C1 segment of cervical spinal cord (tissue), 14 donors: ENCODE data around the gene MACROD2.
A peak's percentile ranks its signal among the peaks of the same experiment; 100 is the strongest.
"Not testable (repeated sequence)": the region's sequence is repeated elsewhere in the genome, so short reads cannot be mapped to it uniquely, and the experiment has no call there.

Source experiments
- DNase-seq, 14 donors: peaks; one replicate each; lab custom pipeline; 2025; lab: John Stamatoyannopoulos, UW

MACROD2 gene

DNA sequence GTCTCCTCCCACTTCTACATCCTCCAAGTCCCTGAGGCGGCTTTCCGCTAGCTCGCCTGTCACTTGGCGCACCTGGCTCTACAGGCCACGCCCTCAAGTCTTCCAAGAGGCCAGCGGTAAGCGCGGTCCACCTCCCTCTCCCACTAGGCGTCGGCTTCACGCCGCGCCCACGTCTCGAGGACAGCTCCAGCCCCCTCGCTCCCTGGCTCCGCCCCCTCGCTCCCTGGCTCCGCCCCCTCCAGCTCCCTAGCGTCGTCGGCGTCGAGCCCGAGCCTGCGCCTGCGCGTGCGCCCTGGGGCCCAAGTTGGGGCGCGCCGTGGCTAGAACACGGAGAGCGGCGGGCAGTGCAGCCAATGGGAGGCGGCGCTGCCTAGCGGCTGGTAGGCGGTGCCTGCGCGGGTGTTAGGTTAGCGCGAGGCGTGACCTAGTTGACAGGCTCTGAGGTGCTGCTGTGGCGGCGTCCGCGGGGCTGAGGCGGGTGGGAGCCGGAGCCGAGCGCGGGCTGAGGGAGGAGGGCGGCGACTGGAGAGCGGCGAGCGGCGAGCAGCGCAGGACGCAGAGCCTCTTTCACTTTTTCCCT is at the start of gene MACROD2:
Gene MACROD2 (plus strand): TSS at position 431 of the 580 bp plus-strand sequence.
- peak; percentile 11 to 95 (median 85) for DNase-seq

DNA sequence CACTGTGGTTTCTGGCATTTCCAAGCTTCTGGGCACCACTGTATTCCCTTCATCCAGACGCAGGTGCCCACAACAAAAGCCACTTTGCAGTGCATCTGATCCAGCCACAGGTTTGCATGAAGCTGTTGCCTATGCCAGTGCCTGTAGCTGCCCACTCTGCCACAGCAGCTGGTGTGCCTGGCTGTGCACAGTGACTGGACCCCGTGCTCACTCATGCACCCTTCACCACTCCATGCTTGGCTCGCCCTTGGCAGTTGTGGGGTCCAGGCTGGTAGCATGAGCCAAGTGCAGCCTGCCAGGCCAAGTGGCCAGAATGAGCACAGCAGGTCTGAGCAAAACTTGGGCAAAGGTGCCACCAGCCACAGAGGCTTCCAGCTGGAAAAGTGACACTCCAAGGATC is 47.6 kb upstream of the MACROD2 start:
- DNase-seq = no peak

DNA sequence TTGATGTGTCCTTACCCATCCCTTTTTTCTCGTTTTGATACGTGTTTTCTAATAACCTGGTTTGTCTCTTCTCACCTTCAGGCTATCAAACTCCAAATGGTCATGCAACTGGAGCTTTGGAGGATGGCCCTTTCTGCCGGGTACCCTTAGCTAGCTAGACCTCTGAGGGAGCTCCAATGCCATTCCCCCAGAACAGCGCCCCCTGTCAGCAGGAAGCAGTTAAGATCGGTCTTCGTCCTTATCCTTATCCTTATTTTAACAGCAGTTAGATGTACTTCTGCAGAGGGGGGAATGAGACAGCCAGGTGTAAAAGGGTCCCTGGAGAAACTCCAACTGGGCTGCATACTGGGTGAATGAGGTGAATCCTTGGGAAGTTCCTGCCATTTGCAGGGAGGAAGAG is 42.1 kb upstream of the MACROD2 start:
- no peak for DNase-seq

DNA sequence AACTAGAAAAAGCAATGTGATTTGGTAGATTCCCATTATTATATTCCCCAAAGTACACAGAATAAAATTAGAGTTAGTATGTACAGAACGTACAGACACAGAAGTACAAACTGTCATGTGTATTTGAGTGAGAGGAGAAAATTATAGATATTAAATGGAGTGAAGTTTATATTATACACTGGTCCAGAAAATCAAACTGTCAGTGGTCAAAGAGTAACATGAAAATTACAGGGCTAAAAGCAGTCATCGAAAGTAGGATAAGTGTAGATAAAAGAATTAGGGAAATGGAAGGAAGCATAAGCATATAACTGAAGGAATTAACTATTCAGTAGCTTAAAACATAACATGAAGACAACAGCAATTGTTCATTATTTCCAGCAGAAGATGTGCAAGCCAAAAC is 35.2 kb upstream of the MACROD2 start:
- DNase-seq = no peak

DNA sequence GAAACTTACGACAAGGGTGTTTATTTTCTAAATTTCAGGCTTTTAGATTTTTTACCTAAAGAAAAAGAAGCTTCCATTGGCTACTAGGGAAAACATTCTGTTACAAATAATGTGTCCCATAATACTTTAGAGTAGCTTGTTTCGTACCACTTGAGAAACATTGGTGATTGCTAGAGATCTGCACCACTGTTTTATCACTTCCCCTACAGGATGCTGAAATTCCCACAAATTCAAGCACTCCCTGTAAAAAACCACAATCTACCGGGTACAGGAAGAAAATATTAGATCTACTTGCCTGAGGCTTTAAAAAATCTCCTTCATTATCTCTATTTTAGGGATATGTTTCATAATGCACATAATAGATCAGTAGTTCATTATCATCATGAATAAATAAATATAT is 34.8 kb upstream of the MACROD2 start:
- no peak for DNase-seq

DNA sequence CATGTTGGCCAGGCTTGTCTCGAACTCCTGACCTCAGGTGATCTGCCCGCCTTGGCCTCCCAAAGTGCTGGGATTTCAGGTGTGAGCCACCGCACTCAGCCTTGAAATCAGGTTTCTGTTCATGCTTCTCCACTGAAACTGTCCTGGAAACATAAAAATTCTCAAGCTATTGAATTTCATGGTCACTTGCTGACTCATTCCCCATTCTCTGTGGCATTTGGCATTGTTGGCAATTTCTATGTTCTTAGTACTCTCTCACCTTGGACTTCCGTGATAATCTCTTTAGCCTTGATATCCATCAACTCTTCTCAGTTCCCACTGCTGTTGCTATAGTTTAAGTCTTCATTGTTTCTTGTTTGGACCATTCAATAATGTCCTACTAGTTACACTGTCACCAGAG is 11.1 kb upstream of the MACROD2 start:
- DNase-seq = no peak

DNA sequence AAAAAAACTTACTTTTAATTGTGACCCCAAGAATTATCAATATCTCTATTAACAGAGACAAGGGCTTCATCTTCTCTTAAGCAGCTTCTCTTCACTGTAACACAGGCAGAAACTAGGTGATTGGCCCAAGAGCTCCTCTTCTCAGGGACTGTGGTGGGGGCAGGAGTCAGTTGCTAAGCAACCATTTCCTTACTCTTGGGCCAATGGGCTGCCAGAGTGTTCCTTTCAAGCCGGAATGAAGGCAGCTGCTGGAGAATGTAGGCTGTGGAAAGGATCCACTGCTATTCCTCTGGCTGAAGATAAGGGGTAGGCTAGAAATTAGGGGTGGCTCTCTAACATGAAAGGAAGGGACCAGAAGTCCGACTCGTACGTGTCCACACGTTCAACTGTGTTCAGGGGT is 4.9 kb upstream of the MACROD2 start, which contains the start of gene SEL1L2:
Gene SEL1L2 (minus strand): TSS at position 150 of the 400 bp plus-strand sequence. CDS start 80 bp downstream, at position 70.
- DNase-seq = no peak

DNA sequence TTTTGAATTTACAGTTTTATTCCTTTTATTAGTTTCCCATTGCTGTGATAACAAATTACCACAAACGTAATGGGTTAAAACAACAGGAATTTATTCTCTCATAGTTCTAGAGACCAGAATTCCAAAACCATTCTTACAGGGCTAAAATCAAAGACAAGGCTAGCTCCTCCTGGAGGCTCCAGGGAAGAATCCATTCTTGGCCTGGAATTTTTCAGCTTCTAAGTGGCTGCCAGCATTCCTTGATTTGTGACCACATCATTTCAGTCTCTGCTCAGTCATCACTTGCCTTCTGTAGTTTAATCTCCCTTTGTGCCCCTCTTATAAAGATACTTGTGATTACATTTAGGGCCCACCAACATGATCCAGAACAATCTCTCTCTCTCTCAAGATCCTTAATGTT is 4.0 kb upstream of the MACROD2 start:
- no peak for DNase-seq

DNA sequence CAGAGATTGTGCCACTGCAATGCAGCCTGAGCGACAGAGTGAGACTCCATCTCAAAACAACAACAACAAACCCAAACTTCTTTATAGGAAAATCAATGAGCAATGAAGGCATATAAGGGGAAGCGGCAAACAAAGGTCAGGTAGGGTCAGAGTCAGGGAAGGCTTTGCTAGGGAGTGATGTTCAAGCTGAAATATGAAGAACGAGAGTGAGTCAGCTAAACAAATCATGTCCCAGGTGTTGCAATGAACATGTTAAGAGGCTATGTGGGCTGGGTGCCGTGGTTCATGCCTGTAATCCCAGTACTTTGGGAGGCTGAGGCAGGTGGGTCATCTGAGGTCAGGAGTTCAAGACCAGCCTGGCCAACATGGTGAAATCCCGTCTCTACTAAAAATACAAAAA is 3.4 kb upstream of the MACROD2 start:
- not testable (repeated sequence) for DNase-seq

DNA sequence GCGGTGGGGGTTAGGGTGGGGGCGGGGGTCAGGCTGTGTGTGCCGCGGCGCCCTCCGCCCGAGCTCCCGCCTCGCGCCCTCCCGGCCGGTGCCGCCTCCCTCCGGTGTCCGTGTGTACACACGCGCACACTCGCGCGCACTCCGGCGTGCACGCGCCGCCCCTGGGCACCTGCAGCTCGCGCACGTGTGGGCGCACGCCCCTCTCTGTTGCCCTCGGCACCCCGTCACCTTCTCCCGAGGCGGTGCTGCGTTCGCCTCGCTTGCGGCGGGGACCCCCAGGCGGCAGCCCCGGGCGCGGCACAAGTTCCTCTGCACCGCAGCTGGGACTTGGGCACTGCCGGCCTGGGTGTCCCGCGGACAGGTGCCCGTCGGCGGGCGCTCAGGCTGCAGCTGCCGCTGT is 525 bp downstream of the MACROD2 start:
- DNase-seq = peak in 9 of 14 donors; percentile 11 to 58 (median 21)

DNA sequence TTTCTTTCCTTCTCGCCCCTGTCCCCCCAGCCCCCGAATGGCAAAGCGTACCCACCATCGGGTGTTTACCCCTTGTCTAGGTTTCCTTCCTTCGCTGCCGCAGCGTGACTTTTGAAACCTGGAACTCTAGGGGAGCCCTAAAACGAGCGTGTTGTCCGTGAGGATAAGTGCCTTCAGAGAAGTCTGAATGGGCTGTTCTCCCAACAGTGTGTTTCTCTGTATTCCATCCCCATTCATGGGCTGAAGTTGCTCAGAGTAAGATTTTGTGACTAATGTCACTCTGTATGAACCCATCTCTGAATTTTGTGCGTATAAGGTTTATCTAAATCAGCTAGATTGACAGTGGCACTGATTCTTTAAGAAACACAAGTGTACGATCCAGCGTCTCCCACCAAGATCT is 949 bp downstream of the MACROD2 start:
- DNase-seq = peak in 3 of 14 donors; percentile 10 to 50 (median 15)

DNA sequence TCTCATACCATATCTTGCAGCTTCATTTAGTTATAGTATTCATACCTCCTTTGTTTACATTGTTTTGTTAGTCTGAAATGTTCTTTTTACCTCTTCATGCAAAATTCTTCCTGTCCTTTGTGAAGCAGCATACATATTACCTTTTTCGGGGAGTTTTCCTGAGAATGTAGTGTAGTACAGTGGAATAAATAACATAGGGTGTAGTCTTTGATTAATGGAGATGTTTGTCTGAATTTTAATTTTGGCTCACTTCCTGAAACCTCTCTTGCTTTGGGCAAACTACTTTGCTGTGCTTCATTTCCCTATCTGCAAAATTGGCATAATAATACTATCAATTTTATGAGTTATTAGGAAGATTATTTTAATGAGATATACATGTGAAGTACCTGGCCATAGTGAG is 5.6 kb downstream of the MACROD2 start:
- no peak for DNase-seq

DNA sequence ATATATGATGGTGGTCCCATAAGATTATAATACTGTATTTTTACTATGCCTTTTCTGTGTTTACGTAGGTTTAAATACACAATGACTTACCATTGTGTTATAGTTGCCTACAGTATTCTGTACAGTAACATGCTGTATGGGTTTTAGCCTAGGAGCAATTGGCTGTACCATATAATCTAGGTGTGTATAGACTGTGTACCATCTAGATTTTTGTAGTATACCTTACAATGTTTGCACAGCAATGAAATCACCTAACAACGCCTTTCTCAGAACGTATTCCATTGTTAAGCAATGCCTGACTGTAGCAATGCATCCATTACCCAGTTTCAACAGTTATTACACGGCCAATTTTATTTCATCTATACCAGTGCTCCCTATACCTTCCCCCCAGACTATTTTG is 10.7 kb downstream of the MACROD2 start:
- DNase-seq = no peak

DNA sequence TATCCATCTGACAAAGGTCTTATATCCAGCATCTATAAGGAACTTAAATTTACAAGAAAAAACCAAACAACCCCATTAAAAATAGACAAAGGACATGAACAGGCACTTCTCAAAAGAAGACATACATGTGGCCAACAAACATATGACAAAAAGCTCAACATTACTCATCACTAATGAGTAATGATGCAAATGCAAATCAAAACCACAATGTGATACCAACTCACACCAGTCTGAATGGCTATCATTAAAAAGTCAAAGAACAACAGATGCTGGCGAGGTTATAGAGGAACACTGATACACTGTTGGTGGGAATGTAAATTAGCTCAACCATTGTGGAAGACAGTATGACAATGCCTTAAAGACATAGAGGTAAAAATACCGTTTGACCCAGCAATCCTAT is 13.9 kb downstream of the MACROD2 start:
- DNase-seq = no peak

DNA sequence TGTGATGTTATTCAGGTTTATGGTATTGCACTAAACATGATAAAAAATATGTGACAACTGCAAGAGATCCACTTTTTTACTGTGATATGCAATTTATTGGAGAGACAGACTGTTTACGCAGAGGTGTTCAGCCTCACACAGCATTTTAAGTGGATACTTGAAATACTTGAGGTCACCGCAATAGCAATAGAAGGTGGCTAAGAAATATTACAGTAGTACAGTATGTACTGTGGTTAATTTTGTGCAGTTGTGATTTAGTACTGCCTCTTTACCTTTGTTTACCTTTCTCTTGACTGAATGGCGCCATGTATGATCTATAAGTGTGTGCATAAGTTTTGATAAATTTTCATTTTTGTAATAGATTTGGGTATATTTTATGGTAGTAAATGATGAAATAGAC is 17.4 kb downstream of the MACROD2 start:
- no peak for DNase-seq

DNA sequence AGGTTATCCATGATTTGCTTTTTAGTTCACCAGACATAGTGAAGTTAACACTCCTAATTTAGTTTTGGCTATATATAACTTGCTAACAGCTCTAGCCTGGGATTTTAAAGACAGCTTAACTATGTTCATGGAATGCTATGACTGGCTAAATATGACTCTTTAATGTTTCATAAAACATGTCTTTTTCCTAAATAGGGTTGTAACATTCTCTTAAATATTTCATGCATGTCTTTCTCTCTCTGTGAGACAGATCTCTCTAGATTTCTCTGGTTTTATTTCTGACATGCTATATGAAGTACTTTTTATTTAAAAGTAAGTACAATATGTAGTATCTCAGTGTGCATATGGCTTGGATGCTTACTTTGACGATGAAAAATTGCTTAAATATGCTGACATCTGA is 35.7 kb downstream of the MACROD2 start:
- DNase-seq = no peak

DNA sequence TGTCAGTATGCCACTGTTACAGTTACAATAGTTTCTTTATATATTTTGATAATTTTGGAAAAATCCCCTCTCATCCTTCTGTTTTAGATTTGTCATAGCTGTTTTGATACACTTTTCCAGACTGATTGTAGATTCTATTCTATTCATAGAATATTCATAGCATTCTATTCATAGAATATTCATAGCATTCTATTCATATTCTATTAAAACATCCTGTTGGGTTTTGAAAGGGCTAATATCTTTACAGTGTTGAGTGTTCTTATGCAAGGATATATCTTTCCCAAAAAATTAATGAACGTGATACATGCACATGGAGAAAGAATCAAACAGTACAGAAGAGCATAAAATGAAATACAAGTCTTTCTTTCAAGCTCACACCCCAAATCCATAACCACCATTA is 38.0 kb downstream of the MACROD2 start:
- no peak for DNase-seq

DNA sequence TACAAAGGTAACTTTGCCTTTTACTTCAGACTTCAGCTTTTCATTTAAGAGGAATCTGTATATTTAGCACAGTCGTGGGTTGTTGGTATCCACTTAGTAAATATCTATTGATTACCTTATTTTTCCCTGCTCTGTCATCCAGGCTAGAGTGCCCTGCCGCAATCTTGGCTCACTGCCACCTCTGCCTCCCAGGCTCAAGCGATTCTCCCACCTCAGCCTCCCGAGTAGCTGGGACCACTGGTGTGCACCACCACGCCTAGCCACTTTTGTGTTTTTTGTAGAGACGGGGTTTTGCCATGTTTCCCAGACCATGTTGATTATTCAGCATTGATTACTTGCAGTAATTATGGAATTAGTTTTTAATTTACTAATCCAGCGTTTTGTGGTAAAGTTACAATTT is 41.3 kb downstream of the MACROD2 start:
- no peak for DNase-seq

DNA sequence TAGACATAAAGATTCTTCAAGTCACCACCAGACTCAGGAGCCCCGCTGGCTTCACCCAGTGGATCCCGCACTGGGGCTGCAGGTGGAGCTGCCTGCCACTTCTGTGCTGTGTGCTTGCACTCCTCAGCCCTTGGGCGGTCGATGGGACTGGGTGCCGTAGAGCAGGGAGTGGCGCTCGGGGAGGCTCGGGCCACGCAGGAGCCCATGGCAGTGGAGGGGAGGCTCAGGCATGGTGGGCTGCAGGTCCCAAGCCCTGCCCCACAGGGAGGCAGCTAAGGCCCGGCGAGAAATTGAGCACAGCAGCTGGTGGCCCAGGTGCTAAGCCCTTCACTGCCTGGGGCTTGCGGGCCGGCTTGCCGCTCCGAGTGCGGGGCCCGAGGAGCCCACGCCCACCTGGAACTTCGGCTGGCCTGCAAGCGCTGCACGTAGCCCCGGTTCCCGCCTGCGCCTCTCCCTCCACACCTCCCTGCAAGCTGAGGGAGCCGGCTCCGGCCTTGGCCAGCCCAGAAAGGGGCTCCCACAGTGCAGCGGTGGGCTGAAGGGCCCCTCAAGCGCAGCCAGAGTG is 49.5 kb downstream of the MACROD2 start:
- not testable (repeated sequence) for DNase-seq

DNA sequence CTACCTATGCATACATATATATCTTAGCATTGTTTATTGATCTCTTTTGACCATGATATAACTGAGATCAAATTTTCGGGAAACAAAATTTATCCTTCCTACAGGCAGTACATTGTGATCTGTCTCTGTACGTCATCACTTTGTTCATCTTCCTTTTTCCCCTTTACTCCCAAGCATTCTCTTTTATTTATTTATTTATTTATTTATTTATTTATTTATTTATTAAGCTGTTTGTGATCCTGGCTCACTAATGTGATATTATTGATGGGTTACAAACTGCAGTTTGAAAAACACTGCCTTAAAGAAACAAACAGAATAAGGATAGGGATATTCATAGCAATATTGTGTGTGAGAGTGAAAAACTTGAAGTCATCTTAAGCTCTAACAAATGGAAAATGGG is 51.2 kb downstream of the MACROD2 start:
- DNase-seq = no peak

DNA sequence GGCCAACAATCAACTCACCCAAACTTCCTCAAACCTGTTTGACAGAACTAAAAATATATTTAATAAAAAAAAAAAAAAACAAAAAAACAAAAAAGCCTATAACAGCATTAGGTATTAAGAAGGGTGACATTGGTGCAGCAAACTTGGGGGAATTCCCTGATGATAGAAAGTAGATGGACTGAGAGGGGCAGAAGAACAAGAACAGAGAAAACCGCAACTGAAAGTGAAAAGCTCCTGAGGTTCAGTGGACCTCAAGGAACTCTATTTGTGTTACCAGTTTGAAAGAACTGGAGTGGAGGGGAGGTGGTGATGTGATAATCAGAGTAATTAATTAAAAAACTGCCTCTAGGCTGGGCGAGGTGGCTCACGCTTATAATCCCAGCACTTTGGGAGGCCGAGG is 53.8 kb downstream of the MACROD2 start:
- no peak for DNase-seq

DNA sequence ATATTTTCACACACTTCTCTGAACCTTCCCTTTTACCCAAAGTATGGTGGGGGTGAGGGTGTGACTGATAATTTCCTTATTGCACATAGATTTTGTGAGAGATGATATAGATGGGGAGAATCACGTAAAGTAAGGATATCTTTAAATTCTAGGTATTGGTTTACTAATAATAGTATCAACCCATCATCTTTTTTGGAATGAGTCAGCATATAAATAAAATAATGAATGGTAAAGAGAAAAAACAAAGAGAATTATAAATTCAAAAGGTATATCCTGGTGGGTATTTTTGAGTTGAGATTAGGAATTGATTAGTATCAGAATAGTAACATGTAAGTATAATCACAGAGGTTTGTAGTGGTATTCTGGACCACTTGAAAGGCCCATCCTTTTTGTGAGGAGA is 56.1 kb downstream of the MACROD2 start:
- no peak for DNase-seq

DNA sequence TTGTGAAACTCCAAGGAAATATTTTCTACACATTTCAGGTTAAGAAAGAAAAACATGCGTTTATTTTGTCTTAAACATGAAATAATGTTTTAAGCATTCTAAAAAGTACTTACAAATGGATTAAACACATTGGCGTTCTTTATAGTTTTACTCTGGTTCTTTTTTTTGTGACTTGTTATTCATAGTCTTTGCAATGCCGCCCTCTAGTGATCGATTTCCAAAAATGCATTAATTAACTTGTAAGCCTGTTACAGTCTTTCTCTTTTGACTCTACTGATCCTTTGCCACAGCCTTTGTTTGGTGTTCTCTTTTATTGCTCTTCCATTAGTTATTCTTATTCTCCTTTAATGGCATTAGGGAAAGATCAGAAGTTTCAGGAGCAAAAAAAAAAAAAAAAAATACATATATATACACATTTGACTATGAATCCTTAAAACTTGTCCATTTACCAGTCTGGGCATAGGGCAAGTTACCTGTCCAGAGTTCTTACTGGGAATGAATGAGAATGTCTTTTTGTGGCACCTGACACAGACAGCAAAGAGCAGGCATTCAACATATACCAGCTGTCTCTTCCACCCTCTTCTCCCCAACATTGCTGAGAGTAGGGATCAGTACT is 59.9 kb downstream of the MACROD2 start:
- peak in 2 of 14 donors; percentile 9 to 38 for DNase-seq
